NCI-H774 (cell line): Measurements from ENCODE around the gene DNAH17.
"Not testable (repeated sequence)": the region's sequence is repeated elsewhere in the genome, so short reads cannot be mapped to it uniquely, and the experiment has no call there.

Experiments
- DNase-seq: peaks from one replicate; lab custom pipeline; 2025; lab: John Stamatoyannopoulos, UW

The DNAH17 gene

DNA sequence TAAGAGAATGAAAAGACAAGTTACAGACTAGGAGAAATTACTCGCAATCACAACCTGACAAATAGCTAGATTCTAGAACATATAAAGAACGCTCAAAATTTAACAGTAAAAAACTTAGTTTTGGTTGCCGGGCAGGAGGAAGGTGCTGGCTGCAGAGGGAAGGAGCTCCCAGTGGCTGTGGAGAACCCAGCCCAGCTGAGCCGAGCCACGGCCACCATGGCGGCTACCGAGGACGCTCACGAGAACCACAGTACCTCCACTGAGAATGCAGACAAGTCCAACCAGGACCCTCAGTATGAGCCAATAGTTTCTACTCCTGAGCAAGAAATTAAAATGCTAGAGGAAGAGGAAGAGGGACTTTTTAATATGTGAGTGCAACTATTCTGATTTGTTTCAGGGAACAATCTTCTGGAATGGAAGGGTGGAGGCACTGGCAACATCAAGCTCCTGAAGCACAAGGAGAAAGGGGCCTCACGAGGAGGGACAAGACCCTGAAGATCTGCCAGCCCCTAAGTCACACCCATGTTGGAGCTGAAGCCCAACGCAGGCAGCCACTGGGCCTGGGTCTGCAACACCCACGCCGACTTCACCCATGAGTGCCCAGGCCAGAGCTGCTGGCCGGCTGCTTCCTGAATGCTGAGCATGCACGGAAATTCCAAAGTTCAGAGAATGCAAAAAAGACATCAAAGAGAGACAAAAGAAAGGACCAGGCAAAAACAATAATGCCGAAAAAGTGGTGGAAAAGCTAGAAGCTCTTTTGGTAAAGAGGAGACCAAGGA, 55.0 kb downstream of the DNAH17 start:
- DNase-seq: no peak

- no peak for DNase-seq
These were observed 59.8 kb downstream of the DNAH17 start for GRCh38 chr17:78517421-78517820.

DNA sequence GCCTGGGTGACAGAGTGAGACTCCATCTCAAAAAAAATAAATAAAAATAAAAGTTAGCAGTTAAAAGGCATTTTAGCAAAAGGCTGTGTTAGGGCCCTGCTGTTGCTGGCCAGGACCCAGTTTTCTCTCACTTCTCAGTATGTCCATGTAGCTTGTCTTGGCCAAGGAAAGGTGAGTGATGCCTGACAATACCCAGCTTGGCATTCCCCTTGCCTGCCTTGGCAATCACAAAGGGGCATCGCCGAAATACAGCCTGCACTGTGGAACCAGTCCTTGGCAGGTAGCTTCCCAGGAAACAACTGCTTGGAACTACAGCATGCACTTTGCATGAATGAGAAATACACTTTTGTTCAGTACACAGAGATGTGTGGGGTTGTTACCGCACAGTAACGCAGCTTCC, 61.7 kb downstream of the DNAH17 start:
- no peak for DNase-seq

DNA sequence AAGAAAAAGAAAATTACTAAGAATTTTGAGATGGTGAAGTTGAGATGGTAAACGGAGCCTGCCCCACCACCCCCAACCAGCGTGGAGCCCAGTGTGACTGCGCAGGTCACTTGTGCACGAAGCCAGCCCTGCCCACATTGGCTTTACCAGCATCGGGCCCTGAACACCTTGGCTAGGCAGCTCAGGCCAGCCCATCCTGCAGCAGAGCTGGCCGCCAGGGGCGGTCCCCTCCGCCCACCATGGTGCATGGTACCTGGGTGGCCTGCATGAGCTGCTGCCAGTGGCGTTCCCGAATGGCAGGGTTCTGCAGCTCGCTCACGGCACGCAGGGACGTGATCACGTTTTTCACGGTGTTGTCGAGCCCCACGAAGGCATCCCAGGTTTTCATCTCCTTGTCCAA, 62.7 kb downstream of the DNAH17 start:
- DNase-seq: no peak

DNA sequence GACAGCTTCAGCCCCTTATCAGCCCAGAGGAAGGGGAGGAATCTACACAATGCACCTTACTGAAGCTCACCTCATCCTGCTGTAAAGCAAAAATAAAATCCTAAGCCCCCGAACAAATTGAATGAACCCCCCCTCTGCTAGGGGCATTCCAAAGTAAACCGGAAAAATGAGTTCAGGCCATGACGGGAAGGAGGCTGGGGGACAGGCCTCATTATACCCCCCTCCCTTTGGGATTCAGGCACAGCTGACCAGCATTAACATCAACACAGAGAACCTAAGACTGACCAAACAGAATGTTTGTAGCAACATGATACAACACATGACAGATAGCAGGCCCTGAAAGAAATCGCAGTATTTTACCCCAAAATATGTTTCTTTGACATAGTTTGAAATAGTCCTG, 64.2 kb downstream of the DNAH17 start:
- no peak for DNase-seq

DNA sequence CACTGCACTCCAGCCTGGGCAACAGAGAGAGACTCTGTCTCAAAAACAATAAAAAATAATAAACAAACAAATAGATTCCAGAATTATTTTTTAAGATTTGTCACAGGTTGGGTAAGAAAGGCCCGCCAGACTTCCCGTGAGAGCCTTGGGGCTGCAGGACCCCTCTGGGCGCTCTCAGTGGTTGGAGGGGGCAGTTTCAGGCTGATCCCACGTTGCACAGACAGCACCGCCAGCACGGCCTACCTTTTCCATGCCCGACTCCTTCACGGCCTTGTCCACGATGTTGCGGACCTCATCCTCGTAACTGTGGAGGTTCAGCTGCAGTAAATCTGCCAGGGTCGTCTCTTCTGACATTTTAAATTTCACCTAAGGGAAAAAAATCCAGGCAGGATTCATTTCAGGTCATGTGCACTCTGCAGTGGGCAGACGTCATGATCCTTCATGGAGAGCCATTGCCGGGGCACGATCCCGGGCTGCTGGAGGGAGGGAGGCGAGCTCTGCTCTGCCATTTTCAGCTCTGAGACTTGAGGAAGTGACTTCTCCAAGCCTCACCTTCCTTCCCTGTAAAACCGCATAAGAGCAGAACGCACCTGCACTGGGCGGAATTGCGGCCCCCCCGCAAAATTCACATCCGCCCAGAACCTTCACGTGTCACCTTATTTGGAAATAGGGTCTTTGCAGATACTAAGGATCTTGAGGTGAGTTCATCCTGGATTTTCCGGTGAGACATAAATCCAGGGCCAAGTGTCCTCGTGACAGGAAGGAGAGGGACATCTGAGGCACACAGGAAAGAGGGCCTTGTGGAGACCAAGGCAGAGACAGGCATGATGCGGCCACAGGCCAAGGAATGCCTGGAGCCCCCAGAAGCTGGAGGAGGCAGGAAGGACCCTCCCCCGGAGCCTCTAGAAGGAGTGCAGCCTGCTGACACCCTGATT, 66.8 kb downstream of the DNAH17 start:
- DNase-seq: no peak

DNA sequence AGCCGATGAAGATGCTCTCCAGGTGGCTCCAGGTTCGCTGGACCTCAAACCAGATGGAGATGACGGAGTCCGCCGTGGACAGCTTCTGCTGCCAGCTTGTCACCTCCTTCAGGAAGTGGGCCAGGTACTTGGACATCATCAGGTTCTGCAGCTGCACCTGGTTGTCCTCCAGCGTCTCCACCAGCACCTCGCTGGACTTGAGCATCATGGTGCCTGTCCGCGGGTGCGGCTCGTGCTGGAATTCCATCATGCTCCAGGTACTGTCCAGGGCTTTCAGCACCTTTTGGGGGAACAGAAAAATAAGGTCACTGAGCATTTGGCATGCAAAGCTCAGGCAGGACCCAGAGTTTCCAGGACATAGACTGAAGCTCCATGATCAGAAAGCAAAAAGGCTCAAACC, 69.7 kb downstream of the DNAH17 start:
- DNase-seq: no peak

DNA sequence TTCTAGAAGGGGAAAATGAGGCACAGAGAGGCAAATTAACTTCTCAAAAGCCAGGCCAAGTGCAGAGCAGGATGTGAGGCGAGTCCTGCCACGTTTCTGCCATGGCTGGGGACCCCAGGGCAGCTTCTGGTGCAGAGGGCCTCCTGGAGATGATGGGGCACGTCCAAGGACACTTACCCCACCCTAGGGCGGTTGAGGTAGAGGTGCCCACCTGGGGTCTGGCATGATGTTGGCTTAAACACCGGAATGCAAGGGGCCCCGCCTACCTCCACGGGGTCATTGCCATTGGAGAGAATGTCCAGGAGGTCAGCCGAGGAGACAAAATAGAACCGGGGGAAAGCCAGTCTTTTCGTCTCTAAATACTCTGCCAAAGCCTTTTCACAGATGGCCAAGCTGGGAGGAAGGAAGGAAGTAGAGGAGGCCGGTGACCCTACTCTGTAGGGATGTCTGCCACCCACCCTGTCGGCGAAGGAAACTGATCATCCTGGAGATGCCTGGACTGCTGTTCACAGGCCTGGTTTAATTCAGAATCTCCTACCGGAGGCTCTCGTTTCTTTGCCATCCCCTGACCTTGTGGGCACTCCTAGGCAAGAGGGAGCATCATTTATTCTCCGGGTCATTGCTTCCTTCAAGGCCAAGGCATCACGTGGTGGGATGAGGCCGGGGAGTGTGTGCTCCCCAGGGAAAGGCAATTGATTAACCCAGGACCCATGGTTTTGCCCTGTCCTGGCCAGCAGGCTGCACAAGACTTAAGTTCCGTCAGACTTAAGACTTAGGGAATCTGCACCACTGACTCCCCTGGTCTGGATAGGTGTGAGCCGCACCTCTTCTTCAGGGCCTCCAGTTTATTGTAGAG, 70.5 kb downstream of the DNAH17 start:
- no peak for DNase-seq

- DNase-seq: no peak
These were observed 72.9 kb downstream of the DNAH17 start for GRCh38 chr17:78504156-78504925.

- not testable (repeated sequence) for DNase-seq
These were observed 73.8 kb downstream of the DNAH17 start for GRCh38 chr17:78503388-78503787.

- DNase-seq: no peak
These were observed 74.5 kb downstream of the DNAH17 start for GRCh38 chr17:78502611-78503148.

DNA sequence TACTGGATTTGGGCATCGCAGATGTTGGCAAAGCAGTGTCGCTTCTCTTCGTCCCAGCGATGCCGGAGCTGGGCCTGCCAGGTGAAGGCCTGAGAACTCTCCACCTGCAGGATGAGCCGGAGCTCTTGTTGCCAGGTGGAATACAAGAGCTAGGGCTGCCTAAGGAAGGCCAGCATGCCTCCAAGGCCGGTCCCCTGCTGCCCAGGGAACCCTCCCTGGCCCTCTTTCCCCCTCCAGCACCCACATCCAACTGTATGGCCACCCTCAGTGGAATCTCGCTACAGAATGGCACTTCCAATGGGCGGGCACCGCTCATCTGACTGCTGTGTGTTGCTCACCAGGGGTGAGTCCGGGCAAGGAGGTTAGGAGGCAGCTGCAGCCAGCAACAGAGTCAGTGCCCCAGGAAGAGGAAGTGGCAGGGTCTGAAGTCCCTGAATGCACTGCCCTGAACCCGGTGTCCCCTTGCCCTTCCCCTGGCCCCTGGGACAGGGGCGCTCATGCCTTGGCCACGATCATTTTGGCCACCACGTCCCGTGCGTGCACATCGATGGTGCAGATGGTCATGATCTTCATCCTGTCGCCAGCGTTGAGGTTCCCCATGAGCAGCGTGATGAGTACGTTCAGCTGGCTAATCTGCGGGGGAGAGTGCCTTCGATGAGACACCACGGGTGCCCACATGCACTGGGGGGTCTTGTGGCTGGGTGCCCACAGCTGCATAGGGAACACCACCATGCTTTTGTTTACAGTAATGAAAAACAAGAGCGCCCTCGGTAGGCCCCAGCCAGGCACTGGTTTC, 75.8 kb downstream of the DNAH17 start:
- DNase-seq: no peak

DNA sequence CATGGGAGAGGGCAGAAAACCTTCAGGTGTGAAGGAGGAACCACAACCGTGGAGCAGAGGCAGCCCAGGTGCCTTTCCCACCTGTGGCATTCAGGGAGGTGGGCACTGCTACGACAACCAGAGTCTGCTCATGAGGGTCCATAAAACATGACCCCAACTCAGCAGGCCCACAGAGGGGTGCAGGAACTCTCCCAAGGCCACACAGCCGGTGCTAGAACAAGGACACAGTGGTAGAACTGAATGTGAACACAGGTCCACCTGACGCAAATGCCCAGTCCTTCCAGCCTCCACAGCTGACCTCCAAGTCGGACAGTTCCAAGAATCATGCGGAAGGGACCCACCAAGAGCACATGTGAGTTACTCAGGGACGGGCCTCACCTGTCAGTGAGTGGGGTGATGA, 76.4 kb downstream of the DNAH17 start:
- no peak for DNase-seq

- DNase-seq: no peak
These were observed 77.3 kb downstream of the DNAH17 start for GRCh38 chr17:78499715-78500540.

DNA sequence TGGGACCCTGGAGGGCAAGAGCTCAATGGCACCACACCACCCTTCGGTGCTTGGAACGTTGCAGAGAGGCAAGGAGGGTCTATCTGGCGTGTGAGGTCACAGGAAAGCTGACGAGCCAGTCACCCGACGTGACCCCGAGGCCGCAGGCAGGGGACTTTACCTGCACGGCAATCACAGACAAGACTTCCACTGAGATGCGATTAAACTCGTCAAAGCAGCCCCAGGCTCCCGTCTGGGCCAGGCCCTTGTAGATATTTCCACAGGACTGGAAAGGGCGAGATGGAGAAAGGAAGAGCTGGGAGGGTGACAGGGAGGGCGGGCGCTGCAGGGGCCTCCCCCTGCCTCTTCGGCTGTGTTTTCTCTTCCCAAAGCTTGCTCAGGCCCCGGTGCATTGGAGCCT, 78.3 kb downstream of the DNAH17 start:
- DNase-seq: no peak

GRCh38 chr17:78497115-78497540, 80.1 kb downstream of the DNAH17 start:
- peak; percentile 80 for DNase-seq

DNA sequence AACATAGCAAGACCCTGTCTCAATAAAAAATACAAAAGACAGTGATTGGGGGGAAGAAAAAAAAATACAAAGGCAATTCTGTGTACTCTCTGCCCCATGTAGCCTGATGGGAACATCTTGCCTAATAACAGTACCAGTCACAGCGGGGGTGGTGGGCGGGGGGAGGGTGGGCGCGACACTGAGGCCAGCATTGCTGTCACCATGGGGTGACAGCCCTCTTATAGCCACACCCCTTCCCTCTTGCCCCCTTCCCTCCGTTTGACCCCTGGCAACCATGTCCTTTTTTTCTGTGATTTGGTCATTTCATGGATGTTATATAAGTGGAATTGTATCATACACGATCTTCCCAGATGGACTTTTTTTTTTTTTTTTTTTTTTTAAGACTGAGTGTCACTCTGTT, 80.9 kb downstream of the DNAH17 start:
- no peak for DNase-seq

GRCh38 chr17:78495634-78496033, 81.6 kb downstream of the DNAH17 start:
- DNase-seq: no peak

- no peak for DNase-seq
These were observed 82.4 kb downstream of the DNAH17 start for GRCh38 chr17:78494696-78495330.
